Esophagus muscularis mucosa (tissue), 4 donors: Measurements from ENCODE around the gene PARS2.

ENCODE experiments used
- CTCF ChIP-seq, 3 experiments: fragments of 200-600 bp in 2 of 3; fragments of 450-650 bp in 1 of 3; sonication (generic) in 2 of 3; IDR thresholded peaks; one replicate each; pipeline ENCODE4 v1.5.1; 2017 to 2019; ENCODE audit warnings: antibody characterized with exemption in 3 of 3, mild to moderate bottlenecking in 2 of 3, moderate library complexity in 1 of 3
- EP300 ChIP-seq: sonication (generic); formaldehyde crosslinking; IDR thresholded peaks from one replicate; pipeline ENCODE4 v1.6.1; 2017; ENCODE audit warnings: antibody characterized with exemption
- POLR2A ChIP-seq: fragments of 450-650 bp; IDR thresholded peaks from one replicate; pipeline ENCODE4 v1.6.1; 2017; ENCODE audit warnings: antibody characterized with exemption, moderate library complexity, mild to moderate bottlenecking, low read depth

- TF ChIP-seq CTCF (IDR thresholded peaks at IDR 0.05) (no peak), EP300 (no peak), POLR2A (no peak)
Observed at GRCh38 chr1:54710434-54710833, 53.9 kb downstream of the PARS2 start.
